IMR-90 (cell line): ENCODE measurements around the gene S100A6. TPM values are rescaled to one million over a fixed set of nuclear protein-coding genes. Genes with fewer than 3 reads are reported as not detected.
A peak's percentile ranks its signal among the peaks of the same experiment; 100 is the strongest.

ENCODE experiments used
- ATAC-seq: fragments of 200-7000 bp; cut with Tn5 transposase; 2 replicates; pipeline ENCODE4 v1.9.1; 2020; ENCODE audit warnings: low read depth, mild to moderate bottlenecking, moderate library complexity
- BruUV-seq: library from RNA; stranded (reverse); fragments of 400-500 nt; replicated peaks from 2 replicates; lab custom pipeline; 2021; lab: Mats Ljungman, UMichigan
- CTCF ChIA-PET: fragments of 300-600 bp; formaldehyde crosslinking; extraction: SDS; loops from one replicate; lab custom pipeline; 2021; ENCODE audit warnings: antibody characterized with exemption; lab: Yijun Ruan, JAX
- POLR2A ChIA-PET: fragments of 300-600 bp; sonication (Branson Sonifier 250); formaldehyde crosslinking; loops from one replicate; lab custom pipeline; 2022; ENCODE audit warnings: antibody characterized with exemption; ENCODE audit not compliant: unreplicated experiment; lab: Charles Lee
- DNase-seq: peaks from one replicate; pipeline ENCODE4 v3.0.0; 2013
- H2AFZ ChIP-seq: replicated peaks from 2 replicates; pipeline ENCODE3; 2013; ENCODE audit warnings: low read length, mild to moderate bottlenecking; ENCODE audit not compliant: poor library complexity
- H2AK5ac ChIP-seq: 2 replicates; pipeline ENCODE4 v1.6.1; 2013; ENCODE audit warnings: low read depth, low read length, inconsistent platforms
- H2AK9ac ChIP-seq: replicated peaks from 2 replicates; pipeline ENCODE3; 2013; ENCODE audit warnings: mild to moderate bottlenecking, low read depth, low read length, moderate library complexity; ENCODE audit not compliant: poor library complexity
- H2BK120ac ChIP-seq: 2 replicates; pipeline ENCODE4 v1.6.1; 2013; ENCODE audit warnings: low read depth, low read length, inconsistent platforms
- H2BK15ac ChIP-seq: 3 replicates; pipeline ENCODE4 v1.6.1; 2013; ENCODE audit warnings: low read depth, low read length, inconsistent platforms
- H2BK20ac ChIP-seq: 2 replicates; pipeline ENCODE4 v1.6.1; 2013; ENCODE audit warnings: low read depth, mild to moderate bottlenecking, inconsistent platforms, low read length, moderate library complexity
- H2BK5ac ChIP-seq: 2 replicates; pipeline ENCODE4 v1.6.1; 2013; ENCODE audit warnings: mild to moderate bottlenecking, low read depth, low read length, inconsistent platforms; ENCODE audit not compliant: poor library complexity, severe bottlenecking
- H3K14ac ChIP-seq: replicated peaks from 2 replicates; pipeline ENCODE4 v1.6.1; 2013; ENCODE audit warnings: low read depth, low read length, inconsistent platforms
- H3K18ac ChIP-seq: 2 replicates; pipeline ENCODE4 v1.6.1; 2013; ENCODE audit warnings: low read depth, low read length, control low read depth
- H3K23ac ChIP-seq: 2 replicates; pipeline ENCODE4 v1.6.1; 2013; ENCODE audit warnings: low read depth, low read length, inconsistent platforms
- H3K27ac ChIP-seq: 2 replicates; pipeline ENCODE4 v1.5.1; 2013; ENCODE audit warnings: mild to moderate bottlenecking, control low read depth, low read length; ENCODE audit not compliant: insufficient read depth
- H3K27me3 ChIP-seq: 2 replicates; pipeline ENCODE4 v1.6.1; 2013; ENCODE audit warnings: low read length; ENCODE audit not compliant: control insufficient read depth, insufficient read depth
- H3K36me3 ChIP-seq: 2 replicates; pipeline ENCODE4 v1.6.1; 2013; ENCODE audit warnings: low read length, mixed read lengths; ENCODE audit not compliant: control insufficient read depth, insufficient read depth
- H3K4ac ChIP-seq: 2 replicates; pipeline ENCODE4 v1.6.1; 2013; ENCODE audit warnings: low read depth, low read length, inconsistent platforms
- H3K4me1 ChIP-seq: 2 replicates; pipeline ENCODE4 v1.6.1; 2013; ENCODE audit warnings: low read length, mixed read lengths; ENCODE audit not compliant: control insufficient read depth, insufficient read depth
- H3K4me2 ChIP-seq: 2 replicates; pipeline ENCODE4 v1.6.1; 2013; ENCODE audit warnings: low read depth, mild to moderate bottlenecking, control low read depth, low read length, moderate library complexity
- H3K4me3 ChIP-seq: 2 replicates; pipeline ENCODE4 v1.5.1; 2013; ENCODE audit warnings: low read depth, mild to moderate bottlenecking, control low read depth, low read length, moderate library complexity; ENCODE audit not compliant: insufficient read depth
- H3K56ac ChIP-seq: 2 replicates; pipeline ENCODE4 v1.6.1; 2013; ENCODE audit warnings: low read length, inconsistent platforms; ENCODE audit not compliant: insufficient read depth; ENCODE audit errors: extremely low read depth
- H3K79me1 ChIP-seq, 2 experiments: 2 replicates each; pipeline ENCODE4 v1.6.1; 2013; ENCODE audit warnings: low read length in 2 of 2, inconsistent platforms in 1 of 2, low read depth in 1 of 2
- H3K9ac ChIP-seq: 2 replicates; pipeline ENCODE4 v1.6.1; 2013; ENCODE audit warnings: low read depth, low read length, control low read depth
- H3K9me1 ChIP-seq: 2 replicates; pipeline ENCODE4 v1.6.1; 2013; ENCODE audit warnings: low read length, inconsistent platforms; ENCODE audit not compliant: insufficient read depth
- H3K9me3 ChIP-seq: 2 replicates; pipeline ENCODE4 v1.6.1; 2013; ENCODE audit warnings: low read length; ENCODE audit not compliant: control insufficient read depth, insufficient read depth
- H4K20me1 ChIP-seq: 2 replicates; pipeline ENCODE4 v1.6.1; 2013; ENCODE audit warnings: low read length, inconsistent platforms; ENCODE audit not compliant: insufficient read depth
- H4K5ac ChIP-seq: 2 replicates; pipeline ENCODE4 v1.6.1; 2013; ENCODE audit warnings: mild to moderate bottlenecking, low read depth, low read length, control low read depth
- H4K8ac ChIP-seq, 2 experiments: 2 replicates each; pipeline ENCODE4 v1.6.1; 2013; ENCODE audit warnings: low read depth in 2 of 2, low read length in 2 of 2, control low read depth in 1 of 2, inconsistent platforms in 1 of 2
- H4K91ac ChIP-seq: 2 replicates; pipeline ENCODE4 v1.6.1; 2013; ENCODE audit warnings: low read depth, low read length, inconsistent platforms; ENCODE audit not compliant: insufficient read depth
- CEBPB ChIP-seq: IDR thresholded peaks from 2 replicates; pipeline ENCODE4 v1.6.1; 2012; ENCODE audit warnings: low read depth, low read length, improper control_type of control experiment
- FOS ChIP-seq: fragments of 150-350 bp; IDR thresholded peaks from 2 replicates; pipeline ENCODE4 v1.6.1; 2016; ENCODE audit warnings: low read depth, low read length
- WGBS, 2 experiments: methylation state at CpG; one replicate each; pipeline versions ENCODE4 v1.1.5 to v1.1.7; 2013; ENCODE audit warnings: missing lambda C conversion rate in 2 of 2; ENCODE audit not compliant: insufficient read length in 1 of 2; ENCODE audit errors: extremely low coverage in 2 of 2; 5-methylcytosine and 5-hydroxymethylcytosine counted together
- dilution Hi-C: fragments of 300-500 bp; cut with HindIII; formaldehyde crosslinking; loops from one replicate; pipeline ENCODE4 v1.14.3; 2018; ENCODE audit warnings: low sequenced_read_pairs; ENCODE audit not compliant: unreplicated experiment
- in situ Hi-C: fragments of 300-500 bp; cut with MboI; formaldehyde crosslinking; loops from 3 replicates; pipeline ENCODE4 v1.14.3; 2019; ENCODE audit warnings: low sequenced_read_pairs, inconsistent platforms, mixed read lengths
- intact Hi-C: fragments of 100-400 bp; cut with micrococcal nuclease; formaldehyde crosslinking; loops from 2 replicates; pipeline ENCODE4 v1.10.0; 2022
- polyA plus RNA-seq, 3 experiments: library from polyadenylated mRNA; depleted of rRNA; stranded (reverse); fragments of >200 nt; gene quantifications; 2 replicates each; pipeline ENCODE4 v1.2.3, GENCODE V29; 2012; ENCODE audit warnings: low replicate concordance in 1 of 3
- total RNA-seq: library from RNA; depleted of rRNA; stranded (reverse); fragments of >200 nt; gene quantifications from 2 replicates; pipeline ENCODE4 v1.2.3, GENCODE V29; 2012

The S100A6 gene
- total and polyA plus RNA-seq, 2 of the 4 experiments (the other 2 are of a cell fraction): 373 to 1,755 TPM

DNA sequence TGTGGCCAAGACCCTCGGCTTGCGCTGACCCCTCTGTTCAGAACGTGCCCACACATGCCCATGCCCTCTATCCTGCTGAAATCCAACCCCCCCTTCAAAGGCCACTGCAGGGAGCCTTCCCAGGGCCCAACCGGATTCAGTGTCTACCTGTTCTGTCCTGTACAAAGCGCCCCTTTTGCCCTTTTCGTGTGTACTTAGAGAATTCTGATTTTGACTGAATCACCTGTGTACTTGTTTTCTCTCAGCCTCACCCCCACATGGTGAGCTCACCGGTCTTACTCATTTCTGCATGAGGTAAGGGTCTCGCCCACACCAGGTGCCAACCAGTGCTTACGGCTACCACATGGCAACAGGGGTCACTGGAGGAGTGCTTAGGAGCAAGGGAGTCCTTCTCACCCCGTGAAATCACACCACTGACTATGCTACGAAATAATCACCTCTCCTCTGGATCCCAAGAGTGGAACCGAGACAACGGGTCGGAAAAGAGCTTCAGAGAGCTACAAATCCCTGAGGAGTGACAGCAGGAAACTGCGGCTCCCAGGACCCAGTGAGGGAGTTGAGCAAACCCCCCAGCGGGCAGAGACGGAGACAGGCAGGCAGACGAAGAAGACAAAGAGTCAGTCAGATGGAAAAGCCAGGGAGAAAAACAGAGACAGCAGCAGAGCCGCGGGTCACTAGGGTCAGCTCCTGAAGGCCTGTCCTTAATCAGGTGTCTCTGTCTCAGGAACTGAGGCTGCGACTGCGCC lies 32.0 kb upstream of the S100A6 start:
- peak overlapping the region; percentile 92 for H2AK9ac ChIP-seq
- no peaks in the 10 kb centered on the region for H3K36me3 ChIP-seq
- WGBS, 2 experiments: 82% methylated on average over 8 of the region's 22 CpGs; no CpG with 5 or more reads in 1 of the 2 experiments
- ATAC-seq (no peak), DNase-seq (peak; percentile 71)
- no TSS peak for BruUV-seq
- H3K4me3 ChIP-seq: no peak overlapping the region
- H2BK20ac ChIP-seq: peak overlapping the region; percentile 100
- ChIA-PET CTCF (interaction anchor here (0.6 to 1.7 kb wide), 11 partner anchors 10 to 61 kb away, joined by 3 to 19 read pairs (median 7); partner anchors contain the start of genes S100A13 and S100A6), POLR2A (interaction anchor here (0.5 to 3.7 kb wide), 6 partner anchors 33 to 87 kb away, joined by 3 to 28 read pairs (median 4); partner anchors contain the start of genes CHTOP, S100A13 and S100A6)
- peak overlapping the region; percentile 96 to 97 for H4K8ac ChIP-seq
- H3K27ac ChIP-seq: peak overlapping the region; percentile 94
- H2AFZ ChIP-seq: peak overlapping the region; percentile 96
- peak overlapping the region; percentile 99; the same call in 2 of the 3 replicates for H2BK15ac ChIP-seq
- peak overlapping the region; percentile 100 for H2BK120ac ChIP-seq
- peak; percentile 42; the same call in 1 of the 2 replicates for TF ChIP-seq FOS
- TF ChIP-seq CEBPB: no peak
- peak overlapping the region; percentile 74 for H3K23ac ChIP-seq
- no peak overlapping the region for H3K4me2 ChIP-seq
- peak overlapping the region; percentile 98 for H2BK5ac ChIP-seq
- H3K56ac ChIP-seq: peak overlapping the region; percentile 62
- peak overlapping the region; percentile 100 for H2AK5ac ChIP-seq
- H3K18ac ChIP-seq: peak overlapping the region; percentile 90
- H3K4ac ChIP-seq: peak overlapping the region; percentile 100
- peaks cover 31% of the 10 kb centered on the region for H3K4me1 ChIP-seq
- H3K27me3 ChIP-seq: no peaks in the 10 kb centered on the region
- H3K9ac ChIP-seq: peak overlapping the region; percentile 20
- H4K5ac ChIP-seq: peak overlapping the region; percentile 74
- peak overlapping the region; percentile 98 for H3K14ac ChIP-seq
- in situ Hi-C loops (loop anchor here (5.0 to 10.0 kb wide), 2 partner anchors 35 to 53 kb away; no protein-coding TSS in a partner anchor), dilution Hi-C loops (no loop called here), intact Hi-C loops (loop anchor here (1.0 to 2.0 kb wide), 4 partner anchors 19 to 215 kb away; partner anchors contain the start of gene S100A3)
- peak overlapping the region; percentile 100 for H4K91ac ChIP-seq
- H3K79me1 ChIP-seq: peaks cover 4 to 49% of the 10 kb centered on the region in 2 experiments; a peak in 3 of 4 replicates
- no peaks in the 10 kb centered on the region for H4K20me1 ChIP-seq
- peaks cover 30% of the 10 kb centered on the region for H3K9me1 ChIP-seq
- no peaks in the 10 kb centered on the region for H3K9me3 ChIP-seq
